ENCODE results near the gene EPHA7.

EPHA7 gene

GRCh38 chr6:93325761-93326160, 93.6 kb downstream of the EPHA7 start:
- no peak for DNase-seq (ENCODE audit: low read depth in 3 of 3, low spot score in 1 of 3)

GRCh38 chr6:93323630-93324029, 95.7 kb downstream of the EPHA7 start:
- DNase-seq (ENCODE audit: low read depth in 3 of 3, low spot score in 1 of 3) = no peak

- no peak for DNase-seq (ENCODE audit: low read depth in 3 of 3, low spot score in 1 of 3)
Measured at GRCh38 chr6:93322651-93323050, 96.7 kb downstream of the EPHA7 start.

GRCh38 chr6:93319304-93319703, 100.1 kb downstream of the EPHA7 start:
- DNase-seq (ENCODE audit: low read depth in 3 of 3, low spot score in 1 of 3) = no peak

GRCh38 chr6:93318121-93318520, 101.2 kb downstream of the EPHA7 start:
- no peak for DNase-seq (ENCODE audit: low read depth in 3 of 3, low spot score in 1 of 3)

- DNase-seq (ENCODE audit: low read depth in 3 of 3, low spot score in 1 of 3) = no peak
Measured at GRCh38 chr6:93317592-93317991, 101.8 kb downstream of the EPHA7 start.

- no peak for DNase-seq (ENCODE audit: low read depth in 3 of 3, low spot score in 1 of 3)
Measured at GRCh38 chr6:93307505-93308409, 111.6 kb downstream of the EPHA7 start.

- no peak for DNase-seq (ENCODE audit: low read depth in 3 of 3, low spot score in 1 of 3)
Measured at GRCh38 chr6:93305088-93305487, 114.3 kb downstream of the EPHA7 start.

- no peak for DNase-seq (ENCODE audit: low read depth in 3 of 3, low spot score in 1 of 3)
Measured at GRCh38 chr6:93304505-93304904, 114.9 kb downstream of the EPHA7 start.

- no peak for DNase-seq (ENCODE audit: low read depth in 3 of 3, low spot score in 1 of 3)
Measured at GRCh38 chr6:93300661-93301060, 118.7 kb downstream of the EPHA7 start.

- no peak for DNase-seq (ENCODE audit: low read depth in 3 of 3, low spot score in 1 of 3)
Measured at GRCh38 chr6:93299622-93300021, 119.7 kb downstream of the EPHA7 start.

- DNase-seq (ENCODE audit: low read depth in 3 of 3, low spot score in 1 of 3) = no peak
Measured at GRCh38 chr6:93295631-93296030, 123.7 kb downstream of the EPHA7 start.

GRCh38 chr6:93294879-93295278, 124.5 kb downstream of the EPHA7 start:
- DNase-seq (ENCODE audit: low read depth in 3 of 3, low spot score in 1 of 3) = no peak

GRCh38 chr6:93293872-93294271, 125.5 kb downstream of the EPHA7 start:
- DNase-seq (ENCODE audit: low read depth in 3 of 3, low spot score in 1 of 3) = no peak

GRCh38 chr6:93293460-93293859, 125.9 kb downstream of the EPHA7 start:
- DNase-seq (ENCODE audit: low read depth in 3 of 3, low spot score in 1 of 3) = no peak

- no peak for DNase-seq (ENCODE audit: low read depth in 3 of 3, low spot score in 1 of 3)
Measured at GRCh38 chr6:93282521-93283031, 136.8 kb downstream of the EPHA7 start.

GRCh38 chr6:93278241-93278640, 141.1 kb downstream of the EPHA7 start:
- DNase-seq (ENCODE audit: low read depth in 3 of 3, low spot score in 1 of 3) = no peak

- DNase-seq (ENCODE audit: low read depth in 3 of 3, low spot score in 1 of 3) = no peak
Measured at GRCh38 chr6:93272896-93273295, 146.5 kb downstream of the EPHA7 start.

- DNase-seq (ENCODE audit: low read depth in 3 of 3, low spot score in 1 of 3) = no peak
Measured at GRCh38 chr6:93272211-93272610, 147.1 kb downstream of the EPHA7 start.

GRCh38 chr6:93266116-93266817, 153.1 kb downstream of the EPHA7 start:
- DNase-seq (ENCODE audit: low read depth in 3 of 3, low spot score in 1 of 3) = no peak

- no peak for DNase-seq (ENCODE audit: low read depth in 3 of 3, low spot score in 1 of 3)
Measured at GRCh38 chr6:93260881-93261280, 158.5 kb downstream of the EPHA7 start.

GRCh38 chr6:93259332-93259731, 160.0 kb downstream of the EPHA7 start:
- DNase-seq (ENCODE audit: low read depth in 3 of 3, low spot score in 1 of 3) = no peak
